GM21737 (cell line): ENCODE measurements around the gene GBE1.
"Not testable (repeated sequence)": the region's sequence is repeated elsewhere in the genome, so short reads cannot be mapped to it uniquely, and the experiment has no call there.

Source experiments
- ATAC-seq: cut with Tn5 transposase; IDR thresholded peaks from one replicate; pipeline ENCODE4 v1.9.1; 2021; ENCODE audit warnings: mild to moderate bottlenecking, moderate library complexity; ENCODE audit not compliant: unreplicated experiment

GBE1 gene

DNA sequence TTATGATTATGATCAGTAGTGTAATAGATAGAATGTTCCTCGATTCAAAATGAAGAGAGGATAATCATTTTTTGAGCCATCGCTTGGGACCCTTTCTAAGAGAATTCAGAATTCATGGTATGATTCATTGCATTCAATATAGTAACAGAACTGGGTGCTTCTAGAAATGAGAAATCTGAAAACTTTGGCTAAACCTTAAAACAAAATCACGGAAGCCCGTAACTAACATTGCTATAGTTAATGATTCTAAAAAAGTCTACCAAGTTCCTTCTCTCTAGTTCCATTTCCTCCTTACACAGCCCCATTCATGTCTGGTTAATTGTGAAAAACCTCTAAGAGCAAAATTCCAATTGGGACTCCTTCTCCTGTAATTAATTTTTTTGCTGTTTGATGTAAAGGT is 217.1 kb downstream of the GBE1 start:
- ATAC-seq = no peak

GRCh38 chr3:81540787-81541186 is 220.7 kb downstream of the GBE1 start:
- ATAC-seq = no peak

- ATAC-seq = no peak
Measured at GRCh38 chr3:81531846-81532245, 229.6 kb downstream of the GBE1 start.

DNA sequence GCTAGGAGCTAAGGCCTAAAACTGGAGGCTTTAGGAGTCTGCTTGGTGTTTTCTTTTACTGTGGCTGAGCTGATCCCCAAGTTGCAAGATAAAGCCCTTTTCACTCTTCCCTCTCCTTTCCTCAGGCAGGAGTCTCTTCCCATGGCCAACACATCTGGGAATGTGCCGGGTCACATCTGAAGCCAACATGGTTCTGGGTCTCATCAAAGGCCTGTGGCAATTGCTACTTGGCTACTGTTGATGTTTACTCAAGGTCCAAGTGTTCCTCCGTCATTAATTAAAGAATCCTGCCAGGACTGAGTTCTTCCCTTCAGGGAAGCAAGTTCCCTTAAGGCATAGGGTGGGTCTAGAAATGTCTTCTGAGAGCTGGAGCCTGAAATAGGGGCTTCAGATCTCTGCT is 230.2 kb downstream of the GBE1 start:
- no peak for ATAC-seq

GRCh38 chr3:81530180-81530939 is 231.1 kb downstream of the GBE1 start:
- ATAC-seq = no peak

DNA sequence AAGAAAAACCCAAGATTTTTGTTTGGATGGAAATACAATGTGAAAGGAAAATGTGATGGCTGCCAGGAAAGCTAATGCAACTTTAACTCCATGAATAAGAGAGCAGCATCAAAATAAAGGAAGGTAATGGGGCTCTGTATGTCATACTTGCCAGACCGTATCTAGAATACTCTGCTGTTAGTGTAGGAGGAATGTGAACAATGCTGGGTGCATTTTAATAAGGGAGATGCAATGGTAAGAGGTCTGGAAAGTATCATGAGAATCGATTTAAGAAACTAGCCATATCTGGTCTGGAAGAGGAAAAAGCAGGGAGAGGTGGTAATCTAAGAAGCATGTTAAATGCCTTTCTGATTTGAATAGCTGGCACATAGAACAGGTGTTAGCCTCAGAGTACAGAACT is 239.6 kb downstream of the GBE1 start:
- ATAC-seq = no peak

- no peak for ATAC-seq
Measured at GRCh38 chr3:81518945-81519344, 242.5 kb downstream of the GBE1 start.

DNA sequence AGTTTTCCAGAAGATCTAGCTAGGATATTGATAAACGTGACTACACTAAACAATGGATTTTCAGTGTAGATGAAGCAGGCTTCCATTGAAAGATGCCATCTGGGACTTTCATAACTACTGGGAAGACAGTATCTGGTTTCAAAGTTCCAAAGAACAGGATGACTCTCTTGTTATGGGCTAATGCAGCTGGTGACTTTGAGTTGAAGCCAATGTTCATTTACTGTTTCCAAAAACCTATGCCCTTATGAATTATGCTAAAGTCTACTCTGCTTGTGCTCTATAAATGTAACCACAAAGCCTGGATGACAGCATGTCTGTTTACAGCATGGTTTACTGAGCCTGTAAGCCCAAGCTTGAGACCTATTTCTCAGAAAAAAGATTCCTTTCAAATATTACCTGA is 245.4 kb downstream of the GBE1 start:
- ATAC-seq = no peak

DNA sequence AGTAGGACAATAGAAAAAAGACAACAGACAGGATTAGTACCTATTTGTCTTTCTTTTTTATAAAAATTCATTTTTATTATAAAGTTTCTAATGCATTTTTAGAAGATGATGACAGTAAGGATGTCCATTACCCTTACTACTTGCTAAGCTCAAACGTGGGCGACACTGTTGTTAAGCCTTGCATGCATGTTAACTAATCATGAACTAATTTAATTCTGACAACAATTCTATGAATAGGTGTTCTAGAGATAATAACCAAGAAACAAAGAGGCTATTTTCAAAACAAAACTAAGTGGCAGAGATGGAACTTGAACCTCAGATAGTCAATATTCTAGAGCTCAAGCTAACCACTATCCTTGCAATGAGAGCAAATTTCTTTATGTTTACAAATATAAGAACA is 247.9 kb downstream of the GBE1 start:
- no peak for ATAC-seq

DNA sequence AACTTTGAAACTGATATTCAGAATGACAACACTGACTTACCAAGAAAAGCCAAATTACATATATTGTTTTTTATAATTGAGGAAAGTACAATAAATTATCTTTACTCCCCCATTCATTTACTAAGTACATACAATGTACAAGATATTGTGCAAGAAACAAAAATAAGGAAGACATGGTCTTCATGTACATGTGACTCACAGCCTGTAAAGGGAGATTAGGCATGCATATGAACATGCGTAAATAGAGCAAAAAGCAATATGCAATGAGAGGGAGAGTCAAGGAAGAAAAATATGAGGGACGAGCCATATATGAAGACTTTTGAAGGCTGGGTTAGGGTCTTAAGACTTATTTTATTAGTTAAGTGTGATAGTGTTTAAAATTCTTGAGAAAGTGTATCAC is 258.4 kb downstream of the GBE1 start:
- ATAC-seq = no peak

GRCh38 chr3:81502236-81502635 is 259.2 kb downstream of the GBE1 start:
- ATAC-seq = no peak

DNA sequence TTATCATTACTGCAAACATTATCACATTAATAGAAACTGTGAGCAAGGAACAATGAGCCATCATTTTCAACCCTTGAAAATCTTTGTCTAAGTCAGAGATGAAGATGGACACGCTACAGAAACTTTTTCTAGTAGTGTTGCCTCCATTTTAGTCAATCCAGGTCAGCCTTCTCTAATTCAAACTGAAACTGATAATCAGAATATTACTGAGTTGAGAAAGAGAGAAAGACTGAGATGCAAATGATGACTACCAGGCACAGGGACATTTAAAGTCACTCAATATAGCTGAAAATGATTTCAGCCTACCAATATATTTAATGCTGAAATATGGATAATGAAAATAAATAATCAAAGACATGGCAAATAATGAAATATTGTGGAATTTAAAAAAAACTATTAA is 261.4 kb downstream of the GBE1 start:
- no peak for ATAC-seq

GRCh38 chr3:81497572-81498251 is 263.7 kb downstream of the GBE1 start:
- ATAC-seq = no peak

DNA sequence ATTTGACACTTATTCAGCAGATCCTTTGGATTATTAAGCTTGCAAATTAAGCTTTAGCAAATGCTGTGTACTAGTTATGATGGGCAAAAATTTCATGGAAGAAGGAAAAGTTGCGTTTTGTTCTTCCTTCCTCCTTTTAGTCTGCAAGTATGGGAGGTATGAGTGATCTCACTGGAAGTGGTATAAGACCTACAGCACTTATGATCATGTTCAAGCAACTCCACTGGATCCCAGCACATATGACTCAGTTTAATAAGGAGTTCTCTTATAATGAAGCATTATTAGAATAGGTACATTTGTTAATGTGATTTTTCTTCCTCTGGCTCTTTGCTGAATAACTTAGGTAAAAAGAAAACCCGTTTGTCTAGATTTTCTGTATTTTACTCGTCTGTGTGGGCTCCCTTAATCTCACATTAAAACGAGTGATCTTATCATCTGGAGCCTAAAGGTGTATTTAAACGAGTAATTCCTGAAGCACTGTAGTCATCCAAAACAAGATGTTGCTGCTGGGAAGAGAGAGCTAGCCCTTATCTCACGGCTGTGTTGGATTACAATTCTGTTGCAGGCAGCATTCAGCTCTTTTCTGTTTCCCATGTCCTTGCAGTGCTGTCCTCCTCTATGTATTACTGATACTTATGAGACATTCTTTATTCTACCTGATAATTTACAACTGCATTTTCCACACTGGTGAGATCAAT is 264.9 kb downstream of the GBE1 start:
- no peak for ATAC-seq

- not testable (repeated sequence) for ATAC-seq
Measured at GRCh38 chr3:81492471-81492870, 269.0 kb downstream of the GBE1 start.

GRCh38 chr3:81492040-81492439 is 269.4 kb downstream of the GBE1 start:
- ATAC-seq = no peak

DNA sequence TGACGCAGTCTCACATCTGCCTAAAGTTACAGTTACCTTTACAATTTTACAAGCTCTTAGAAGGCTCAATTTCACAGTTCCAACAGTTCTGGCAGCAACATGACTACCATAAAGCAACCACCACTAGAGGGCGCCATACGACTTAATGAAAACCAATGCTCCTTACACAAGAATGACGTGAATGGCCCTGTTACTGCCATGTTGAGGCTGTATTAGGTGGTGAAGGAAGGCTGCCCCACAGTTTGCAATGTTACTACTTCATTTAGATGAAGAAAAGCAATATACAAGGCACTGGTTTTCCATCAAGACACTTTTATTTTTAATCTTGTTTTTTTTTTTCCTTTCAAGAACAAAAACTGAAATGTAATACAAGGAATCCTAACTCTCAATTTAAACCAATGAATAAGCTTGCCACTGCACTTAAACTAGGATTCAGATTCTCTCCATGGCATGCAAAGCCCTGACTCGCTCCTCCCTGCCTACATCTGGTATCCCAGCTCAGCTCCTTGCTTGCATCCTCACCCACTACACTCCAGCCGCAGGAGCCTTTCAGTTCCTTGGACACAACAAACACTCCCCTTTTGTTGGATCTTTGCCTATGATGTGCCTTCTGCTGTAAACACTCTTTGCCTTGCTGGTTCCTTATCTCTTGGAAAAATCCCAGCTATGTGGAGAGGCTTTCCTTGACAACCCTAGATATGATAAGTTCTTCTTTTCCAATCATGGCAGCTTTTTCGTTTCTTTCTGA is 270.7 kb downstream of the GBE1 start:
- ATAC-seq = peak; percentile 92

GRCh38 chr3:81485444-81485865 is 276.0 kb downstream of the GBE1 start:
- peak; percentile 99 for ATAC-seq

DNA sequence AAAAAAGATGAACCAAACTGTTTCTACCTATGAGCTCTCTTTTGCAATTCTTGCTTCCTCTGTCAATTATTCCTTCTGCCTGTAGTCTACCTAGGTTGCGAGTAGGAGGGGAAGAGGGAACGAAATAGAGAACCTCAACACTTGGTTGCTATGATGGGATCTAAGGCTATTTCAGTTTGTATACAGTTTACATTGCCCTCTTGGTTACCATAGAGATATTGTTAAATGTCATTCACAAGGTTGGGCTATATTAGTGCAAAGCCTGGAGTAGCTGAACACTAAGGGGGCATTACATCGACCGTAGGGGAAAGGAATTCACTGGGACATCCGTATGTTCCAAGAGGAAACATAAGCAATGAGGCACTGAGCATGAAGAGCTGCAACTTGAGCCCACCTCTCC is 276.9 kb downstream of the GBE1 start:
- no peak for ATAC-seq

GRCh38 chr3:81483046-81483445 is 278.4 kb downstream of the GBE1 start:
- no peak for ATAC-seq

DNA sequence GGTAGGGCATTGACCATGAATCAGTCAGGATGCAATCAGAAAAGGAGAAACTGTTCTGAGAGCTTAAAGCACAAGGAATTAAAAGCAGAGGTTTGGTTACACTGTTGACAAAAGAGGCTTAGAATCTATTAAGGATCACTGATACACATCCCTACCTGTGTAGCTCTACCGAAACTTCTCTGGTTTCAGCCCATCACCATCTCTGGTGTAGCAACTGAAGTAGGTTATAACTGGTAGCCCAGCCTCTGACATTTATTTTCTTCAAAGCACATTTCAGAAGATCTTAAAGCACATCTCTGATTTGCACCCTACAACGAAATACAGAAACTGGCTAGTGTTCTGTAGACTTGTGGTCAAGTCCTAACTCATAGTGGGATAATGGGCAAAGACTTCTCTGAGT is 283.7 kb downstream of the GBE1 start:
- no peak for ATAC-seq
